DOHH2 (cell line): Measurements from ENCODE around the gene WDR70.
"Not testable (repeated sequence)": the region's sequence is repeated elsewhere in the genome, so short reads cannot be mapped to it uniquely, and the experiment has no call there.

Source experiments
- EZH2phosphoT487 ChIP-seq: fragments of 200-600 bp; sonication (generic); IDR thresholded peaks from 2 replicates; pipeline ENCODE4 v1.6.1; 2017; ENCODE audit warnings: borderline replicate concordance, mild to moderate bottlenecking, antibody characterized with exemption, low read length, moderate library complexity, mixed read lengths
- TF ChIP-seq, protein P1 (sequence below): fragments of 200-600 bp; sonication (generic); IDR thresholded peaks from one replicate; pipeline ENCODE4 v1.5.1; 2014; ENCODE audit warnings: antibody characterized with exemption, mild to moderate bottlenecking, low read depth, low read length; ENCODE audit not compliant: poor library complexity, severe bottlenecking

DNA sequence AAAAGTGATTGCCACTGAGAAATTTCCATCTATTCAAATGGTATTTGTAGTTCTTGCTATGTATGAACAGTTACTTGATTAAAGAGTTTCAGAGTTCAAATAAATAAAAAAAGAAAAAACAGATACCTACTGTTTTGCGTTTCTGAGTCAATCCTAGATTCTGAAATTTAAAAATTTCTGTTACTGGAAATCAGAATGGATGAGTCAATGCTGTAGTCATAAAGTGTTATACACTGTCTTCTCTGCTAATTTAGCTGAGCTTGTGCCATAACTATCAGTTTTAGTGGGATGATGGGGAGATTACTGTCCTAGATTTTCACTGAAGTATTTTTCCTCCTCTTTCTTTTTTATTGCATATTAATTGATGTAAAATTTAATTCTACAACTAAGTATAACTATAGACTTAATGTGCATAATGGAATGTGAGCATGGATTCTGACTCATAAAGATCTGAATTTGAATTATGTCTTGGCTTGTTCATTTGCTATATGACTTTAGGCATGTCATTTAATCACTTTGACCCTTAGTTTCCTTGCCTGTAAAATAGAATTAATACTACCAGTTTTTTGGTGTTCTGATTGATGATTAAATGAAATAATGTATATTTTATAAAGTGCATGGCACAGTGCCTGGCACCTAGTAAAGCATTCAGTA lies 75.4 kb downstream of the WDR70 start:
- TF ChIP-seq, protein P1, sequence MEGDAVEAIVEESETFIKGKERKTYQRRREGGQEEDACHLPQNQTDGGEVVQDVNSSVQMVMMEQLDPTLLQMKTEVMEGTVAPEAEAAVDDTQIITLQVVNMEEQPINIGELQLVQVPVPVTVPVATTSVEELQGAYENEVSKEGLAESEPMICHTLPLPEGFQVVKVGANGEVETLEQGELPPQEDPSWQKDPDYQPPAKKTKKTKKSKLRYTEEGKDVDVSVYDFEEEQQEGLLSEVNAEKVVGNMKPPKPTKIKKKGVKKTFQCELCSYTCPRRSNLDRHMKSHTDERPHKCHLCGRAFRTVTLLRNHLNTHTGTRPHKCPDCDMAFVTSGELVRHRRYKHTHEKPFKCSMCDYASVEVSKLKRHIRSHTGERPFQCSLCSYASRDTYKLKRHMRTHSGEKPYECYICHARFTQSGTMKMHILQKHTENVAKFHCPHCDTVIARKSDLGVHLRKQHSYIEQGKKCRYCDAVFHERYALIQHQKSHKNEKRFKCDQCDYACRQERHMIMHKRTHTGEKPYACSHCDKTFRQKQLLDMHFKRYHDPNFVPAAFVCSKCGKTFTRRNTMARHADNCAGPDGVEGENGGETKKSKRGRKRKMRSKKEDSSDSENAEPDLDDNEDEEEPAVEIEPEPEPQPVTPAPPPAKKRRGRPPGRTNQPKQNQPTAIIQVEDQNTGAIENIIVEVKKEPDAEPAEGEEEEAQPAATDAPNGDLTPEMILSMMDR, result not testable (repeated sequence)
- not testable (repeated sequence) for TF ChIP-seq EZH2phosphoT487
